Stimulated activated naive CD8-positive, alpha-beta T cell treated with anti-CD3 and anti-CD28 coated beads, Interleukin-15, Interleukin-2, amounts not matched to agents 100 U/mL and 50 U/mL, for 24 hours (primary cell): ENCODE measurements around the gene AUTS2.
"Not testable (repeated sequence)": the region's sequence is repeated elsewhere in the genome, so short reads cannot be mapped to it uniquely, and the experiment has no call there.

ENCODE experiments used
- ATAC-seq: fragments of 150-1000 bp; cut with Tn5 transposase; one replicate; pipeline ENCODE4 v1.10.0; 2021
- DNase-seq: peaks from one replicate; pipeline ENCODE4 v3.0.0; 2021

AUTS2 gene

DNA sequence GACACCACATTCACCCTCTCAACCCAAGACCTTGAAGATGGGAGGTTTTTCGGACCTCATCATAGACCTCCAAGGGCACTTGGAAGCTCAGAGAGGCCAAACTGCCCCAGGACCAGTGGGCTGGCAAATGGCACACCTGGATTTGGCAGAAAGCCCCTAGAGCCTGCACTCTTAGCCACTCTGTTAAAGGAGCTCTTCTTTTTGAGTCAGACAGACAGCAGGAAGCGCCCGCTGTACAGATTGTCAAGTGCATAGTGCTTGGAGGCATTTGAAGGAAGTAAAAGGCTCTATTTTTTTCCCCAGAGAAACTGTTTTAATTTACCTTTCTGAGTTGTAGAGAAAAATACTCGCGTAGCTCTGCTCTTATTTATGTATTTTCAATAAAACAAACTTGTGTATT lies 1125.1 kb downstream of the AUTS2 start:
- DNase-seq, result no peak
- no peak for ATAC-seq

DNA sequence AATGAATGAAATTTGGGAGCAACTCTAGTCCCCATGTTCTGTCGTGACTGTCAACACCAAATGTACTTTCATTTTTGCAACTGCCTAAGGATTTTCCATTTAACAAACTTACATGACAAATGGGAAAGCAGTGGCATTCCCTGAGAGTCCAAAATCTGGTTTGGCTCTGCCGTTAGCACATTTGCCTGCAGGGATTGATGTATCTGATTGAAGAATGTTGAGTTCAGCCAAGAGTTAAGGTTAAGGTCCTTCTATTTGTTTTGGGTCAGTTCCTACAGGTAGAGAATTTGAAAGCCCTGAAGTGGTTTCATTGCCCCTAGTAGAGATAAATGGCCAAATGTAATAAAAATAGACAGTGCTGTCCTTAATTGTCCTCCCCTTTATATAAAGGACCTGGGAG lies 1127.2 kb downstream of the AUTS2 start:
- ATAC-seq (no peak), DNase-seq (no peak)

DNA sequence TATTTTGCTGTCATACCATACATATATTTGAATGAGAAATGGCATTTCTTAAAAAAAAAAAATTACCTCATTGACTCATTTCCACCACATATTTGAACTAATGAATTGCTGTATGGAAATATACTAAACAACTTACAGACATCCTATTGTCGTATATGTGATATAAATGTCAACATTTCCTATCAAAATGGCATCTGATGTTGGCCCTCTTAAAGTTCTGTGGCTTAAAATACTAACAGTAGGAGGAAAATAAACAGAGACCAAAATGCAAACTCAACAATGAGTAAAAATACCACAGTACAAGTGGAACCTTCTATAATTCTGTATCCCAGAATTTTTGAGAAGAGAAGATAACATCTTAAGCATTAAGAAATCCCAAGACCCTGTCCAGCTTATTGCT lies 1128.0 kb downstream of the AUTS2 start:
- DNase-seq, result no peak
- no peak for ATAC-seq

DNA sequence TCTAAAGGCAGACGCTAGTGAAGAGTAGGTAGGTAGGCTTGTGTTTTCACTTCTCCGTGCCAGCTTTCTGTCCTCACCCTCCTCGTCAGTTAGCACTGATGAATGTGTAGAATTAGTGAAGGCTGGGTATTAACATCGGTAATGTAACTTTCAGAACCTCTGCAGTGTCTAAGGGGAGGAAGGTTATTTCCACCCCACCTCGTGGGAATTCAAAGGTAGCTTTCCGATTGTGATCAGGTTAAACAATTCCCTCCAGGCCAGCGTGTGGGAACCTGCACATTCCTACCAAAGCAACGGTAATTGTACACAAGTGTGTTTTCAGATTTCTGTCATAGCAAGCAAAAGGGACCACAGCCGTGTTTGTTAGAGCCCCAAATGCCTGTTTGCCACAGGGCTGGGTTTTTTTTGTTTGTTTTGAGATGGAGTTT lies 1128.7 kb downstream of the AUTS2 start:
- ATAC-seq (no peak), DNase-seq (no peak)

DNA sequence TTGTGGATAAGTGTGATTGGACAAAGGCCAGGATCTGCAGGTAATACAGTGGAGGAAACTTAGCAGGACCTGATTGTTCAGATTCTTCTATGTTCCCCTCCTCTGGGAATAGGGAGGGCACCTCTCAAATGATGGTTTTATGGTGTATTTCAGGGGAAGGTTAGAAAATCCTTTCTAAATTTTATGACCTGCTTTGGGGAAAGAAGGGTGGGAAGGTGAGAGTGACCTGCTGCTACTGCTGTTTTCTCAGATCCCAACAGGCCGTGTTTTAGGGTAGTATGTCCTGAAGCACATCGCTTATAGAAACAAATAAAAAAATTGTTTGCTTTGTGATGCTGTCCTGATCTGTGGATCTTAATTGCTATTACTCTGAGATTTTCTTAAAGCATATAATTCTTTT lies 1129.6 kb downstream of the AUTS2 start:
- ATAC-seq, result no peak

DNA sequence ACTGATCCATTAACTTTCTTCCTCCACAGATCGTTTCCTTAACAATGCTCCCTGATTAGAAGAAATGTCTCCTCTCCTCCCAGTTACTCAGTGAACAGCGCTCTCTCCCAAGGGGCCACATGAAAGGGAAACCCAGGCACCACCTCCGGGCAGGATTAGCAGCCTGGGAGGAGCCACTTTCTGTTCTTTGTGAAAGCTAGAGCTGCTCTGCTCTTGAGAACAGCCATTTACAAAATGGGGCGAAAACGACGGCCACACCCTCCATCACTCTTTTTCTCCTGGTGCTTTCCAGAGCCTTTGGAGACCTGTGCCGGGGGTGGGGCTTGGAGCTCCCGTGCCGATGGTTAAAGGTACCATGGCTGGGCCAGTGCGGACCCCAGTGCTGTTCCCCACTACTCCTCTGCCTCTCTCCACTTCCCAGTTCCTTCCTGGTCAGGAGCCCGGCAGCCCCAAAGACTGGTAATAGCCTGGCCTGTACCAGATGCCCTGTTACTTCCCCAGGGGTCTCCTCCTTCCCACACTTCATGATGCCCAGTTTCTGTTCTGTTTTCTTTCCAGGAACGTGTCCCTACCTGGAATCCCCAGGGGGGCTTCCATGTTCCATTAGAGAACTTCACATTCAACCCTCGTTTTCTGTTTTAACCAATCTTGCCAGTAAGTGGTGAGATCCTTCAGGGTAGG lies 1130.7 kb downstream of the AUTS2 start:
- peak; percentile 14 for ATAC-seq
- no peak for DNase-seq

More for the DNA sequence above, 1129.6 kb downstream of the AUTS2 start:
- DNase-seq, result no peak

DNA sequence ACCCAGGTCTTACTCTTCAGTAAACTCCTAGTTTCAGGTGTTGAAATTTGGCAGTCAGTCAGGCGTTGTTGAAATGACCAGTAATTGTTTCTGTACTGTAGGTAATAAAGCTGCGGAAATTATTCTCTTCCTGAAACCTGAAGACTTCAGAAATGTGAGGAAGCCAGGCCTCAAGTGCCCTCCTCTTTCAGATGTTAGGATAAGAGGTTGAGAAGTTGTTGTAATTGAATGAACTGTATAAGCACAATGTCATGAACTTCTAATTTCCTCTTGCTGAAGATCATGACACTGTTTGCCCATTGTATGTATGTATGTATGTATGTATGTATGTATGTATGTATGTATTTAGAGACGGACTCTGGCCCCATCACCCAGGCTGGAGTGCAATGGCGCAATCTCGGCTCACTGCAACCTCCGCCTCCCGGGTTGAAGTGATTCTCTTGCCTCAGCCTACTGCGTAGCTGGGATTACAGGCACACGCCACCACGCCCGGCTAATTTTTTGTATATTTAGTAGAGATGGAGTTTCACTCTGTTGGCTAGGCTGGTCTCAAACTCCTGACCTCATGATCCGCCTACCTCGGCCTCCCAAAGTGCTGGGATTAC lies 1131.4 kb downstream of the AUTS2 start:
- not testable (repeated sequence) for ATAC-seq

DNA sequence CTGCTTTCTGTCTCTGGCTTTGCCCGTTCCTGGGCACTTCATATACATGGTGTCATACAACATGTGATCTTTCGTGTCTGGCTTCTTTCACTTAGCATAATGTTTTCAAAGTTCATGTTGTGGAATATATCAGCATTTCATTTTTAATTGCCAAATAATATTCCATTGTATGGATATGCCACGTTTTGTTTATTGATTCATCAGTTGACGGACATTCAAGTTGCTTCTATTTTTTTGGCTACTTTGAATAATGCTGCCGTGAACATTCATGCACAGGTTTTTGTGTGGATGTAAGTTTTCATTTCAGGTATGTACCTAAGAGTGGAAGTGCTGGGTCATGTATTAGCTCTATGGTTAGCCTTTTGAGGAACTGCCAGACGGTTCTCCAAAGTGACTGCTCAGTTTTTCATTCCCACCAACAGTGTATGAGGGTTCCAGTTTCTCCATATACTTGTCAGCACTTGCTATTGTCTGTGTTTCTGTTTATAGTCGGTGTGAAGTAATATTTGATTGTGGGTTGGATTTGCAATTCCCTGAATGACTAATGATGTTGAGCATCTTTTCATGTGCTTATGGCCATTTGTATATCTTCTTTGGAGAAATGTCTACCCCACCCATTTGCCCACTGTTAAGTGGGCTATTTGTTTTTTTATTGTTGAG lies 1132.3 kb downstream of the AUTS2 start:
- ATAC-seq, result no peak

More for the DNA sequence above, 1131.4 kb downstream of the AUTS2 start:
- not testable (repeated sequence) for DNase-seq

DNA sequence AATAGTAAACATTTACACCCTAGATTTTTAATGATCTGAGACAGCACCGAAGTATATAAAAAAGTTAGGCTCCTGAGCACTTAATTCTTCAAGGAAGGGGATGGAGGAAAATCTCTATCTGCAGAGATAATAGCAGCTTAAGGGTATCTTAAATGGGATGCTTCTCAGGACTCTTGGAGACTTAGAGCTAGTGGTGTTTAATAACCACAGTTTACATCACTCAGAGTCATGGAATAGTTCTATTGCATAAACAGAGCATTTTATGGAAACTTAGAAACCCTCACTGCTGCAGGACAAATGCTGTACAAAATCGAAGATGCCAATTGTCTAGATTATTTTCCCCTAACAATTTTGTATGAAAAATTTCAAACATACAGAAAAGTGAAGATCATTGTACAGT lies 1134.8 kb downstream of the AUTS2 start:
- no peak for DNase-seq
- no peak for ATAC-seq

More for the DNA sequence above, 1132.3 kb downstream of the AUTS2 start:
- no peak for DNase-seq

DNA sequence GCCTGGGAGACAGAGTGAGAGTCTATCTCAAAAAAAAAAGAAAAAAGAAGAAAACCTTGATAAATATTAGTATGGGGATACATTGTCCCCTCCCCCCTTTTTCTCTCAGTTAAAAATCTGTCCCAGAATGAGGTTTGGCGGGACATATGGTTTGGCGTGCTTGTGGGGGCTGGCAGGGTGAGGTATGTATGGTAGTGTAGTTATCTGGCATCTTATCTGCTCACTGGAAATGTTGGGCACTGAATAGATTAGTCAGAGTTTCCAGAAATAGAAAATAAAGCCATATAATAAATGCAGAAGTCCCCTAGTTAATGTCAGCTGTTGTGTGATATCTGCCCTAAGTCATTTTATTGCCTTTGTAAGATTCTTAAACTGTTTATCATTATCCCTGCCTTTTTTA lies 1136.1 kb downstream of the AUTS2 start:
- ATAC-seq (no peak), DNase-seq (no peak)

DNA sequence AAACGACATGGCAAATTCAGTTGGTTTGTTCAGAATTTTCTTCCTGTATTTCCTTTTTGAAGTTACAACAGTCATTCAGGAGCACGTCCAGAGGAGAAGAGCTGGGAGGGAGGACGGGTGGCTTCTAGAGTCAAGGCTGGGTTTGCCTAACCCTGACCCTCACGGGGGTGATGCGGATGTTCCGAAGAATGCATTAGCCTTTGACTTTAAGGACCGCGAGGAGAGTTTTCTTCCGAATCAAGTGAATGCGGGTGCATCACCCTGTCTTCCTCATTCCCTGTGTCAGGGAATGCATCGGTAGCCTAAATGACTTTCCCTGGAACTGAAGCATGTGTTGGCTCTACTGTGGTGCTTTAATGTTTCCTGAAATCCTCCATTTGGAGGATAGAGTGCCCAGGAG lies 1137.0 kb downstream of the AUTS2 start:
- ATAC-seq, result no peak
- DNase-seq, result no peak

DNA sequence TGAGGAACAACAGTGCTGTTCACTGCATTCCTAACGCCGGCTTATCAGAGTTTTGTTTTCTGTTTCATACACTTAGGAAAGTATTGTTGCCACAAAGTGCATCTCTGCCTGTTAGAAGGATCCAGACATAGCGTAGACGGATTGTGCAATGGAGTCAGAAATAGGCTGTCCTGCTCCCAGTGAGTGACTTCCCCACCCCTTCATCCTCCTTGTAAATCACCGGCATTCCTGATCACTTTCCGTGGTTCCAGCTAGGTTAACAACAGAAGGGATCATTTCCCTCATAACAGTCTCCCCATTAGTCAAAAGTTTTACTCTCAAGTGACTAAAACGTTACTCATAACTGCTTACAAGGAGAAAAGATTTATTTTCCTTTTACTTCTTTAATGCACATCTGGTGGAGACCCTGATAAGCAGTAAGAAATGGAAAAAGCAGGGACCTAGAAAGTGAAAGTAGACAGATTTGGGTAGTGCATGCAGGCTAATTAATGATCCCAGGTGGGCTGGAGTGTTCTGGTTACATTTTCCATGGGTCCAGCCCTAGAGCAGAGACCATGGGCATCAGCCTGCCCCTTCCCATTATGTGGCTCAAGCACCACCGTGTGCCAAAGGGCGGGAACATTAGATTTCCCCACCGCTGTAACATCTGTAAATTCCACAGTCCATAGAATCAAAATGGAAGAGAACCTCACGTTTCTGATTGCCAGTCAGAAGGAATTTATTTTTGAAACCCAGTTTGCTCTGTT lies 1138.6 kb downstream of the AUTS2 start:
- DNase-seq, result no peak

DNA sequence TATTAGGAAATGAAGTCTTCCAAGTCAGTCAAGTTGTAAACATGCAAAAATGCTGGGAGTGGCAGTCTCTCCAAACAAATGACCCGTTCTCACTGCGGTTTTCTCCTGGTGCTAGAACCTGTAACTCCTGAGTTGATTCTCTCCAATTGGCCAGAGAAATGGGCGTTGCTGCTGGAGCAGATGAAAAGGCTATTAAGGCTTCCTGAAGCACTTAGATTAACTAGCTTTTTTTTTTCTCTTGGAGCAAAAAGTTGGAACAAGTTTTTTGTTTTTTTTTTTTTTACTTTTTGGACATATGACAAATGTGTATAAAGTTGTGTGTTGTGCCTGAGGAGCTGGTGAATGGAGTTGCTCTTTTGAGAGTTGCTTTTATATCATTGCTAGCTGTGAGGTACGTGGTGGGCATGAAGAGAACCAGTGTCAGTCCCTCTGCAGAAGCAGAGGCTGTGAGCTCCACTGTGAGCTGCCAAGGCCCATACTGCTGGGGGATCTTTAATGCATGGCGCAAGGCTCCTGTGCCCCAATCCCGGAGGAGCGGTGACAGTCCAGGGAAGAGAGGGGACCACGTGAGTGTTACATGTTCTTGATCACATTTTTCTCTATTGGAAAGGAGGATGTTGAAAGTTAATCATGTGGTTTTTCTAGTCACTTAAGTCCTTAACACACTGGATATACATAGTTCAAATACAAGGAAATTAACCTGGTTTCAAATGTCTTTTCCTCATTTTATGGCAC lies 1140.0 kb downstream of the AUTS2 start:
- ATAC-seq, result no peak
- no peak for DNase-seq

More for the DNA sequence above, 1138.6 kb downstream of the AUTS2 start:
- ATAC-seq, result no peak

DNA sequence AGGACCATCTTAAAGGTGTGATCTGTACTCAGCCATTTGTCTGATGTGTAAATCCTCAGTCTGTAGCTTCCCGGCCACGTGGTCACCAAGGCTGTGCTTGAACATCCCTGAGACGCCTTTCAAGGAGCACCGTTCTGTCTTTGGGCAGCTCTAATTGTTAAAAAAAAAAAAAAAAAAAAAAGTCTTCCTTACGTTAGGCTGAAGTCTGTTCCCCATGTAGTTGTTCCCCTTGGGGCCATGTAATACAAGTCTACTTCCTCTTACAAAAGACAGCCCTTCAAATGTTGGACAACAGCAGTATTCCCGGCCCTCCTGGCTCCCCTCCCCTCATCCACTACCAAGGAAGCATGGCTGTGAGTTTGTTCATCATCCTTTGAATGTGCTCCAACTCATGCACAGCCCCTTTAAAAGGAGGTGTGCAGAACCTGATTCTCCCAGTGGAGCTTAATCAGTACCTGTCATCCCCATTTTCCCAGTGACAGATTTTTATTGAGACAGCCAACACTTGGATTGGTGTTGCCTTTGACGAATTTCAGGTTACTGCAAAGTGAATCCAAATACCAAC lies 1141.5 kb downstream of the AUTS2 start:
- no peak for DNase-seq
- ATAC-seq, result no peak

DNA sequence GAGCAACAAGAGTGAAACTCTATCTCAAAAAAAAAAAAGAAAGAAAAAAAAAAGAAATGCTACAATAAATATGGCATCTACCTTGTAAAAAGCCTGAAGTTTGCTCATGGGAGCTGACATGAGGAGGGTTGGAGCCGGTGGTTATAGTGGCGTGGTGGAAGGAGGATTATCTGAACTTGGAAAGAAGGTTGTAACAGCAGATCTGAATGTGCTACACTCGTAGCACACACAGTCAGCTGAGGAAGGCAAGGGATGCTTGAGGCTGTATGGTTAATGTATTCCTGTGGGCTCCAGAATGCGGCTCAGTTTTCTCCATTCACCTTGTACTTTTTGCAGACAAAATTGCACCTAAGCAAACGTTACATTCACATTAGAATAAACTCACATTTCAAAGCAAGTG lies 1143.4 kb downstream of the AUTS2 start:
- ATAC-seq, result no peak
- DNase-seq, result no peak

DNA sequence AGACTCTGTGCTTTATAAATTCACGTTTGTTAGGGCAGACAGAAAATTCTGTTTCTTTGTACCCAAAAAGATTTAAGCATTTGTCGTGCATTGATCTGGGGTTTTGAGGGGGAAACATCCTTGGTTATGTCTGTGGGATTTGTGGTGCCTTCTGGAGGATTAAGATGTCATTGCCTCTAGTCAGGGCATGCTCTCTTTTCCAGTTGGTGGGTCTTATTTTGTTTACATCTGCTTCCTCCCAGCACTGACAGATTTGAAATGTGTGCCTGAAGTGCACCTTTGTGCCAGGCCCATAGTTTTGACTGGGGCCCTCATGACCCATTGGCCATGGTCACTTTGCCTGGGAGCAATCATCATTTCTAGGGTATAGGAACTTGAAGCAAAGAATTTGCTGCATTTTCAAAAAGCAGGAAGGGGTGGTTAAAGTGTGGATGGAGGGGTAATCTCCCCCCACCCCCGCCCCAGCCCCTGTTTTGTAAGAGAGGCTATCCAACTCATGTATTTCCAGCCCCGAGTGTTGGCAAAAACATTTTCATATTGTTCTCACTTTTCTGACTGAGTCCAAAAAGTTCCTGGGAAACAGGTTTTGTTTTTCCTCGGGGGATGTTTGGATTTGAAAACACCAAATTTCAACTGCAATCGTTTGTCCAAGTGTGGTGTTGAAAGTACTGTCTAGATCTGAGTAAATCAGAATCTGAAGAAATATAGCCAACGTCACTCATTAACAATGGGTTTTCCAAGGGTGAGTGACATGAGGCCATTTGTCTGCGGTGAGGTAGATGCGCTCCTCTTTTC lies 1145.5 kb downstream of the AUTS2 start:
- ATAC-seq (no peak), DNase-seq (no peak)

DNA sequence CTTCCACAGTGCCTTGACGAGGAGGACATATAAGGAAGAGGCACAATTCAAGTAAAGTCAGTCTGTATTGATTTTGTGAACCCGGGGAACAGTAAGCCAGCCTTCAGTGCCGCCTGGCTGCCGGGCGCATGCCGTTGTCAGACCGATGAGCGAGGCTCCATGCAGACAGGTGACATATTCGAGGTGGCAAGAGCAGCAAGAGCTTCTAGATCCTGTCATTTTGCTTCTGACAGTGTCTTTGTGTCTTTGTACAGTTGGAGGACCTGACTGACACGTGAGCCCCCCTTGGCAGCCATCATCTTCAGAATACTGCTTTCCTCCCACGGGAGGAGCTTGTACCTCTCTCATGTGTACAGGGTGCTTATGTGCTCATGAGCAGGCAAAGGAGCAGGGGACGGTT lies 1146.2 kb downstream of the AUTS2 start:
- no peak for ATAC-seq
- DNase-seq, result no peak

DNA sequence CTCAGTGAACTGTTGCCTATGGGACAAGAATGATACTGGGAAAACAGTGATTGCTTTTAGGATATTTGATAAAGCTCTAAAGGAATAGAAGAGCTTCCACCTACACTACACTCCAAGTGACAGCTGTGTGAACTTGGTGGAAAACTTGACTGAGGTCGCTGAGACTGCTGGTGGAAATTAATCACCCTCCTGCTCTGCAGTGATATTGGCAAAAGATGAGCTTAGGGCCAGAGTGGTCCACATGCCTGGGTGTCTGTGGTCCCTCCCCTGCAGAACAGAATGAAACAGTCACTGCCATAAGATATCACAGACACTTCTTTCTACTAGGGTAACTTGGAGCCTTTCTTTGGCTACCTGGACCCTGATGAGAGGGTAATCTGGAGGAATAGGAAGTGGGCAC lies 1151.6 kb downstream of the AUTS2 start:
- ATAC-seq (no peak), DNase-seq (no peak)

DNA sequence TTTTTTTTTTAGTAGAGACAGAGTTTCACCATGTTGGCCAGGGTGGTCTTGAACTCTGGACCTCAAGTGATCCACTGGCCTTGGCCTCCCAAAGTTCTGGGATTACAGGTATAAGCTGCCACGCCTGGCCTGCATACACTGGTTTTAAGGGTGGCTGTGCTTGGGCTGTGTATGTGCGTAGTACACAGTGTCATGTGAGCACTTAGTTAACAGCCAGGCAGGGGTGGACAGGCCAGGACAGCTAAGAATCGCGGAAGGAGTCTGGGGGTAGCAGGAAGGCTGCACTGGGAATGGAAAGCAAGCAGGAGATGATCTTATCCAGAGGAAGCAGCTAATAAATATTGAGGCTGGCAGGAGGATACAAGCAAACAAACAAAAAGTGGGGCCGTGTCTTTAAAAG lies 1153.6 kb downstream of the AUTS2 start:
- no peak for ATAC-seq
- no peak for DNase-seq

DNA sequence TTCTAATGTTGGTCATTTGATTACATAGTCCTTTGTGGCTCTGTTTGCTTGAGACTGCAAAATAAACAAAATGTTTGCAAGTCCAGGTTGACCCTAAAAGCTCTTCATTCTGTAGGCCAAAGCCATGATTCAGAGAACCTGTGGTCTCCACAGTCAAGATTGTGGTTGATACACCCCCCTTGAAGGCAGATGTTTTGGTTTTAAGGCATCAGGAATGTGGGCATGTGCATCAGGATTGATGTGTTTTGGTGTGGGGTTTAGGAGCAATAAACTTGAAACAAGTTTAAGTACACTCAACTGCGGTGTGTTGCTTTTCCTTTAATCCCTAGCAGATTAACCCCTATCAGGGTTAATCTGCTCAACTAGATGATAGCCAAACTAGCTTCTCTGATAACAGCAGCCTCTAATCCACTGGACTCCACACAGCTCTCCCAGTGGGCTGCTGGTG lies 1154.5 kb downstream of the AUTS2 start:
- DNase-seq (no peak), ATAC-seq (no peak)

DNA sequence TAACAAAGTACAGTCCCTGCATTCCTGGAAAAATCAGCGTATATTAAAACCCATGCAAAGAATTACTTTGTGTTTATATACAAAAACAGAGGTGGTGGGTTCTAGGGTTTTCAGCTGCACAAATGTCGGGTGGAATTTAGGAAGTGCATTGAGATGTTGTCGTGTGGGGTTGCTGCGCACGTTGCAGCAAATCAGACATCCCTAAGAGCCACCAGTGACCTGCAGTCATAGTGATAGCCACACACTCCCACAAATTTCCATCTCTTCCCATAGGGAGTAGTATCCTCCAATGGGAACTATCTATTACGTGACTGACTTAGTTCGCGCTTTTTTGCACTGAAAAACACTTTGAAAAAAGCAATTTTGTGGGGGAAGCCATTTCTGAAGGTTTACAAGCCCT lies 1158.5 kb downstream of the AUTS2 start:
- DNase-seq, result no peak
- no peak for ATAC-seq
